Body of pancreas (tissue), 4 donors: ENCODE measurements around the gene MBNL1.

Experiments
- CTCF ChIP-seq, 7 experiments: fragments of 450-650 bp in 4 of 7; fragments of 200-600 bp in 3 of 7; sonication (generic) in 3 of 7; IDR thresholded peaks; one replicate each; pipeline ENCODE4 v1.5.1; 2016 to 2019; ENCODE audit warnings: antibody characterized with exemption in 7 of 7
- POLR2A ChIP-seq, 3 donors: fragments of 450-650 bp; IDR thresholded peaks; one replicate each; pipeline ENCODE4 v1.6.1; 2016; ENCODE audit warnings: antibody characterized with exemption in 3 of 3, mild to moderate bottlenecking in 2 of 3

GRCh38 chr3:152436707-152437590, 168.2 kb downstream of the MBNL1 start:
- no peak for TF ChIP-seq POLR2A (IDR thresholded peaks at IDR 0.05)
- TF ChIP-seq CTCF (IDR thresholded peaks at IDR 0.05) = no peak
